Astrocyte (in vitro differentiated cells and primary cell): ENCODE measurements around the gene CBLC. TPM values are rescaled to one million over a fixed set of nuclear protein-coding genes. Genes with fewer than 3 reads are reported as not detected.

Experiments
- DNase-seq: peaks from one replicate; pipeline ENCODE4 v3.0.0-alpha.2; 2010; ENCODE audit warnings: low read depth
- FAIRE-seq: peaks from 2 replicates; lab custom pipeline; 2011; peaks lifted over from hg19 to GRCh38; lab: Jason Lieb, UNC
- H2AFZ ChIP-seq: 2 replicates; pipeline ENCODE4 v1.6.0; 2012; ENCODE audit warnings: low read depth, low read length, inconsistent platforms
- H3K27ac ChIP-seq: 2 replicates; pipeline ENCODE4 v1.5.1; 2011; ENCODE audit warnings: low read depth, low read length, inconsistent platforms
- H3K27me3 ChIP-seq: 2 replicates; pipeline ENCODE4 v1.6.0; 2011; ENCODE audit warnings: low read length, inconsistent platforms; ENCODE audit not compliant: insufficient read depth
- H3K36me3 ChIP-seq: 2 replicates; pipeline ENCODE4 v1.5.1; 2011; ENCODE audit warnings: low read length, inconsistent platforms; ENCODE audit not compliant: insufficient read depth
- H3K4me1 ChIP-seq: 2 replicates; pipeline ENCODE4 v1.5.1; 2011; ENCODE audit warnings: low read length, inconsistent platforms; ENCODE audit not compliant: insufficient read depth
- H3K4me2 ChIP-seq: 2 replicates; pipeline ENCODE4 v1.6.0; 2012; ENCODE audit warnings: low read length, inconsistent platforms
- H3K4me3 ChIP-seq: 2 replicates; pipeline ENCODE4 v1.5.1; 2011; ENCODE audit warnings: low read depth, mild to moderate bottlenecking, low read length, inconsistent platforms; ENCODE audit not compliant: insufficient read depth
- H3K79me2 ChIP-seq: 2 replicates; pipeline ENCODE4 v1.6.0; 2012; ENCODE audit warnings: mild to moderate bottlenecking, low read length, inconsistent platforms; ENCODE audit not compliant: insufficient read depth
- H3K9ac ChIP-seq: 2 replicates; pipeline ENCODE4 v1.6.0; 2012; ENCODE audit warnings: mild to moderate bottlenecking, low read length, inconsistent platforms
- H3K9me3 ChIP-seq: 2 replicates; pipeline ENCODE4 v1.5.1; 2012; ENCODE audit warnings: low read depth, mild to moderate bottlenecking, low read length, inconsistent platforms; ENCODE audit not compliant: insufficient read depth
- H4K20me1 ChIP-seq: 2 replicates; pipeline ENCODE4 v1.6.0; 2012; ENCODE audit warnings: low read length, inconsistent platforms; ENCODE audit not compliant: insufficient read depth
- H3K27ac Mint-ChIP-seq: one replicate; pipeline ENCODE4 v1.8.0; 2021; ENCODE audit warnings: mild to moderate bottlenecking, mixed read lengths; ENCODE audit not compliant: unreplicated experiment
- H3K27me3 Mint-ChIP-seq: one replicate; pipeline ENCODE4 v1.8.0; 2021; ENCODE audit warnings: low read depth, mixed read lengths; ENCODE audit not compliant: unreplicated experiment
- H3K36me3 Mint-ChIP-seq: one replicate; pipeline ENCODE4 v1.8.0; 2021; ENCODE audit warnings: low read depth, mixed read lengths; ENCODE audit not compliant: unreplicated experiment
- H3K4me1 Mint-ChIP-seq: one replicate; pipeline ENCODE4 v1.8.0; 2021; ENCODE audit warnings: low read depth, mixed read lengths; ENCODE audit not compliant: unreplicated experiment
- H3K4me3 Mint-ChIP-seq: one replicate; pipeline ENCODE4 v1.8.0; 2021; ENCODE audit warnings: mild to moderate bottlenecking, moderate library complexity, mixed read lengths; ENCODE audit not compliant: unreplicated experiment
- H3K9me3 Mint-ChIP-seq: one replicate; pipeline ENCODE4 v1.8.0; 2021; ENCODE audit warnings: mild to moderate bottlenecking, mixed read lengths; ENCODE audit not compliant: unreplicated experiment
- EZH2 ChIP-seq: IDR thresholded peaks from 2 replicates; pipeline ENCODE4 v1.6.1; 2012; ENCODE audit warnings: mild to moderate bottlenecking, low read length, inconsistent platforms; ENCODE audit not compliant: insufficient read depth
- total RNA-seq: library from RNA; stranded (reverse); gene quantifications from 2 replicates; pipeline ENCODE4 v1.2.1, GENCODE V29; 2021
- TF ChIP-seq, protein P1 (sequence below): IDR thresholded peaks from 2 replicates; pipeline ENCODE4 v1.5.1; 2011; ENCODE audit warnings: low read depth, mild to moderate bottlenecking, inconsistent platforms, low read length, moderate library complexity; ENCODE audit not compliant: insufficient read depth

The CBLC gene
- total RNA-seq, 1 donor from 2014 or later, result not detected

DNA sequence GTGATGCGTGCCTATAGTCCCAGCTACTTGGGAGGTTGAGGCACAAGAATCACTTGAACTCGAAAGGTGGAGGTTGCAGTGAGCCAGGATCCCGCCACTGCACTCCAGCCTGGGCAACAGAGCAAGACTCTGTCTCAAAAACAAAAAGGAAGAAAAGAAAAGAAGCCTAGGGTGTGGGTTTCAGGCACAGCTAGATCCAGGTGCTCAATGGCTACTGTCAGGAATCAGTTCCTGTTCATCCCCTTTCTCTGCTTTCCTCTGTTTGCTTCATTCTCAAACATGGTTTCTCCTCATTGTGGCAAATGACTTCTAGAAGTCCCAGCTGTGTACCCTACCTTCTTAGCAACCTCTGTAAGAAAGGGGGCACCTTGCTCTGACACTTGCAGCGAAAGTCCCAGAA, 5.9 kb downstream of the CBLC start:
- Mint-ChIP-seq H3K4me1 (no peaks in the 10 kb centered on the region), H3K27me3 (peaks cover 5% of the 10 kb centered on the region), H3K9me3 (peaks cover 2% of the 10 kb centered on the region), H3K27ac (no peak overlapping the region), H3K36me3 (no peaks in the 10 kb centered on the region), H3K4me3 (no peak overlapping the region)
- Histone ChIP-seq H3K9me3 (no peaks in the 10 kb centered on the region), H3K27ac (no peak overlapping the region), H3K27me3 (no peaks in the 10 kb centered on the region), H3K9ac (no peak overlapping the region), H3K36me3 (no peaks in the 10 kb centered on the region), H3K79me2 (no peaks in the 10 kb centered on the region), H4K20me1 (no peaks in the 10 kb centered on the region), H2AFZ (no peak overlapping the region), H3K4me1 (no peaks in the 10 kb centered on the region), H3K4me2 (no peak overlapping the region), H3K4me3 (no peak overlapping the region)
- no peak for DNase-seq
- TF ChIP-seq, protein P1, sequence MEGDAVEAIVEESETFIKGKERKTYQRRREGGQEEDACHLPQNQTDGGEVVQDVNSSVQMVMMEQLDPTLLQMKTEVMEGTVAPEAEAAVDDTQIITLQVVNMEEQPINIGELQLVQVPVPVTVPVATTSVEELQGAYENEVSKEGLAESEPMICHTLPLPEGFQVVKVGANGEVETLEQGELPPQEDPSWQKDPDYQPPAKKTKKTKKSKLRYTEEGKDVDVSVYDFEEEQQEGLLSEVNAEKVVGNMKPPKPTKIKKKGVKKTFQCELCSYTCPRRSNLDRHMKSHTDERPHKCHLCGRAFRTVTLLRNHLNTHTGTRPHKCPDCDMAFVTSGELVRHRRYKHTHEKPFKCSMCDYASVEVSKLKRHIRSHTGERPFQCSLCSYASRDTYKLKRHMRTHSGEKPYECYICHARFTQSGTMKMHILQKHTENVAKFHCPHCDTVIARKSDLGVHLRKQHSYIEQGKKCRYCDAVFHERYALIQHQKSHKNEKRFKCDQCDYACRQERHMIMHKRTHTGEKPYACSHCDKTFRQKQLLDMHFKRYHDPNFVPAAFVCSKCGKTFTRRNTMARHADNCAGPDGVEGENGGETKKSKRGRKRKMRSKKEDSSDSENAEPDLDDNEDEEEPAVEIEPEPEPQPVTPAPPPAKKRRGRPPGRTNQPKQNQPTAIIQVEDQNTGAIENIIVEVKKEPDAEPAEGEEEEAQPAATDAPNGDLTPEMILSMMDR, result no peak
- no peak for TF ChIP-seq EZH2
- FAIRE-seq, result no peak

DNA sequence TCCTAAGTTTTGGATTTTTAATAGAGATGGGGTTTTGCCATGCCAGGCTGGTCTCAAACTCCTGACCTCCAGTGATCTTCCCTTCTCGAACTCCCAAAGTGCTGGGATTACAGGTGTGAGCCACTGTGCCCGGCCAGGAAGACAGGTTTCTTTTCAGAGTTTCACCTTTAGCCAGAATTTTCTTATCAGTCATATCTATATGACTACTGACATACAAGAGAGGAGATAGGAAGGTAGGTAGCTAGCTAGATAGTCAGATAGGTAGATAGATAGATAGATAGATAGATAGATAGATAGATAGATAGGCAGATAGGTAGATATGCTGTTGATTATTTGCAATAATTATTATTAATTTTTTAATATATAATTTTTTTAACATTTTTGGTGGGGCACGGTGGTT, 7.6 kb downstream of the CBLC start:
- TF ChIP-seq, protein P1, result no peak
- no peak for TF ChIP-seq EZH2
- Histone ChIP-seq H2AFZ (no peak overlapping the region), H3K27ac (no peak overlapping the region), H3K27me3 (no peaks in the 10 kb centered on the region), H3K79me2 (no peaks in the 10 kb centered on the region), H3K9me3 (no peaks in the 10 kb centered on the region), H3K4me3 (no peak overlapping the region), H3K9ac (no peak overlapping the region), H3K4me1 (no peaks in the 10 kb centered on the region), H3K4me2 (no peak overlapping the region), H3K36me3 (no peaks in the 10 kb centered on the region), H4K20me1 (no peaks in the 10 kb centered on the region)
- FAIRE-seq (no peak), DNase-seq (no peak)
- peaks cover 2% of the 10 kb centered on the region for H3K9me3 Mint-ChIP-seq
- H3K27me3 Mint-ChIP-seq, result peaks cover 5% of the 10 kb centered on the region
- H3K27ac Mint-ChIP-seq, result no peak overlapping the region
- no peak overlapping the region for H3K4me3 Mint-ChIP-seq
- no peaks in the 10 kb centered on the region for H3K4me1 Mint-ChIP-seq
- H3K36me3 Mint-ChIP-seq, result no peaks in the 10 kb centered on the region

DNA sequence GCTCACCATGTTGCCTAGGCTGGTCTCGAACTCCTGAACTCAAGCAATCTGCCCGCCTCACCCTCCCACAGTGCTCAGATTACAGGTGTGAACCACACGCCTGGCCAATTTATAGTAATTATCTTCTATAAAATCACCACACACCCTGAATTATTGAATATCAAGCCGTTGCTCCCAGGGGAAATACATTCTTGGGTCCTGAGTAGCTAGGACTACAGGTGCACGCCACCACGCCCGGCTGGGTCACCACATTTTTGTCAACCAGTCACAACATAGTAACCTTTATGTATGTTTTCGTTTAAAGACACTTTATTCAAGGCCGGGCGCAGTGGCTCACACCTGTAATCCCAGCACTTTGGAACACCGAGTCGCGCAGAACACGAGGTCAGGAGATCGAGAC, 8.3 kb downstream of the CBLC start:
- DNase-seq (no peak), FAIRE-seq (no peak)
- no peaks in the 10 kb centered on the region for H4K20me1 ChIP-seq
- H3K27me3 Mint-ChIP-seq, result peaks cover 5% of the 10 kb centered on the region
- H3K27me3 ChIP-seq, result no peaks in the 10 kb centered on the region
- H3K9ac ChIP-seq, result no peak overlapping the region
- H2AFZ ChIP-seq, result no peak overlapping the region
- H3K9me3 ChIP-seq, result no peaks in the 10 kb centered on the region
- no peak overlapping the region for H3K4me3 Mint-ChIP-seq
- no peak overlapping the region for H3K4me2 ChIP-seq
- H3K27ac Mint-ChIP-seq, result no peak overlapping the region
- no peaks in the 10 kb centered on the region for H3K4me1 Mint-ChIP-seq
- H3K79me2 ChIP-seq, result no peaks in the 10 kb centered on the region
- H3K4me1 ChIP-seq, result no peaks in the 10 kb centered on the region
- no peaks in the 10 kb centered on the region for H3K36me3 Mint-ChIP-seq
- H3K9me3 Mint-ChIP-seq, result peaks cover 2% of the 10 kb centered on the region
- no peak for TF ChIP-seq EZH2
- TF ChIP-seq, protein P1, result no peak
- no peaks in the 10 kb centered on the region for H3K36me3 ChIP-seq
- H3K4me3 ChIP-seq, result no peak overlapping the region
- no peak overlapping the region for H3K27ac ChIP-seq
